Fibroblast of peridontal ligament (primary cell): ENCODE data around the gene MAVS.
A peak's percentile ranks its signal among the peaks of the same experiment; 100 is the strongest.
"Not testable (repeated sequence)": the region's sequence is repeated elsewhere in the genome, so short reads cannot be mapped to it uniquely, and the experiment has no call there.

Experiments used
- DNase-seq: peaks from one replicate; pipeline ENCODE4 v3.0.0-alpha.2; 2010; ENCODE audit errors: extremely low read depth

MAVS gene

GRCh38 chr20:3888622-3889488, 42.2 kb downstream of the MAVS start, which contains the start of gene PANK2:
PANK2 (plus strand) TSS chr20:3889387.
- DNase-seq: peak; percentile 99

GRCh38 chr20:3889489-3890397, 43.1 kb downstream of the MAVS start:
- DNase-seq: no peak

DNA sequence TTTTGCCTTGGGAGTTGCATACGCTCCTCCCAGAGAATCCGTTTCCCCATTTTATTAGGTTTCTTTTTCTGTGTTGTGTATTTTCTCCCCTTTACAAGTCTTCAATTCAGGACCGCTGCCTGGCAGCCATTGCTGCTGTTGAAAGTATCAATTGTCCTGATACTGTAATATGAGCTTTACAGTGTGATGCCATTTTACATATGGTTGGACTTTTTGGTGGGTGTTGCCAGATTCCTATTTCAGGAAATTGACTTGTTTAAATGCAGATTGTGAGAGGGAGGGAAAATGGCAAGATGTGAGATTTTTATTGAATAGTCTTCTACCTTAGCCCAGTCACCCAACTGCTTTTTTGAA, 43.7 kb downstream of the MAVS start:
- DNase-seq: peak; percentile 70

- DNase-seq: no peak
Measured at GRCh38 chr20:3890999-3891929, 44.6 kb downstream of the MAVS start.

GRCh38 chr20:3894796-3895195, 48.2 kb downstream of the MAVS start:
- DNase-seq: no peak

DNA sequence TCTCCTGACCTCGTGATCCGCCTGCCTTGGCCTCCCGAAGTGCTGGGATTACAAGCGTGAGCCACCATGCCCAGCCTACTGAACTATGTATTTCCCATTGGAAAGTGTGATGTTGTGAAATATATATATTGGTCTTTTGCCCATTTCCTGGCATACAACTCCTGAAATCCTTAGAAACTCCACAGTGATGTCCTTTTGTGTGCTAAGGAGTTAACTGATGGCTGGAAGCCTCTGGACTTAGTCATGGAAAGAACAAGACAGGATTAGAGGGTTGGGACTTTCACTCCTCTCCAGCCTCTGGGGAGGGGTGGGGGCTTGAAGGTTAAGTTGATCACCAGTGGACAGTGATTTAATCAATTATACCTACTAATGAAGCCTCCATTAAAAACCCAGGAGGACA, 49.7 kb downstream of the MAVS start:
- DNase-seq: peak; percentile 64

- no peak for DNase-seq
Measured at GRCh38 chr20:3896853-3897583, 50.4 kb downstream of the MAVS start.

- not testable (repeated sequence) for DNase-seq
Measured at GRCh38 chr20:3898181-3898580, 51.5 kb downstream of the MAVS start.

DNA sequence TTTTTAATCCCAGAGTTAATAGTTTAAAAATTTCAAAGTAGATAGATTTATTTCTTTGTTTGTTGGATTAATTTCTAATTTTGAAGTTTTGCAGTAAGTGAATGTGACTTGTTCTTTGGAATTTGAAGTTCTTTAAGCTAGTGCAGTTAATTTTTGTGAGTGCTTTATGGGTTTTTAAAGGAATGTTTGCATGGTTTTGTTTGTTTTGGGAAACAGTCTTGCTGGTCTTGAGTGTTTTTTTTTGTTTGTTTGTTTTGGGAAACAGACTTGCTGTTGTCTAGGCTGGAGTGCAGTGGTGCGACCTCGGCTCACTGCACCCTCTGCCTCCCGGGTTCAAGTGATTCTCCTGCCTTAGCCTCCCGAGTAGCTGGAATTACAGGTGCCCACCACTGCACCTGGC, 52.0 kb downstream of the MAVS start:
- no peak for DNase-seq

DNA sequence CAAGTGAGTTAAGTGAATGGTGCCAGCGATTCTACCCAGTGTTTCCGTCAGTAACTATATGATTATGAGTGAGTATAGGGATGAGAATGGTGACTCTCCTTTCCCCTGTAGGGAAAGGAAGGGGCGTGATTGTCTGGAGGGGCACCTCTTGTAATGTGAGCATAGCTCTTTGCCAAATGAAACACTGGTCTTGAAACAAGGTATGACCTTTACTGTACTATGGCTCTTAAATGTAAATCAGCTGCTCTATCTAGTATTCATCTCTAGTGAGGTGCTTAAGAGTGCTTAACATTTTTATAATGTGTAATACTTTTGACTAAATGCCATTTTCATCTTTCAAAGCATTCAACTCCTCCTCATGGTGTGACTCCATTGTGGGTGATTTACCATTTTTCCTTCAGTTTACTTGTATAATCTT, 53.6 kb downstream of the MAVS start:
- DNase-seq: no peak

GRCh38 chr20:3901028-3901705, 54.5 kb downstream of the MAVS start:
- DNase-seq: peak; percentile 65

- DNase-seq: no peak
Measured at GRCh38 chr20:3901706-3902440, 55.2 kb downstream of the MAVS start.

DNA sequence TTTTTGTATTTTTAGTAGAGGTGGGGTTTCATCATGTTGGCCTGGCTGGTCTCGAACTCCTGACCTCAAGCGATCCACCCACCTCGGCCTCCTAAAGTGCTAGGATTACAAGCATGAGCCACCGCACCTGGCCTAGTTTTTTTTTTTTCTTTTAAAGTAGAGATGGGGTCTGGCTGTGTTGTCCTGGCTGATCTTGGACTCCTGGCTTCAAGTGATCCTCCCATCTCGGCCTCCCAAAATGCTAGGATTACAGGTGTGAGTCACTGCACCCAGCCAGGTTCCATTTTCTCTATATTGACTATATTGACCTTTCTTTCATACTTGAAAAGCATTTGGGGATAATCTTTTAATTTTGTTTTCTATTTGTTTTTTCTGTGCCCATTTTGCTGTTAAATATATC, 55.8 kb downstream of the MAVS start:
- no peak for DNase-seq

DNA sequence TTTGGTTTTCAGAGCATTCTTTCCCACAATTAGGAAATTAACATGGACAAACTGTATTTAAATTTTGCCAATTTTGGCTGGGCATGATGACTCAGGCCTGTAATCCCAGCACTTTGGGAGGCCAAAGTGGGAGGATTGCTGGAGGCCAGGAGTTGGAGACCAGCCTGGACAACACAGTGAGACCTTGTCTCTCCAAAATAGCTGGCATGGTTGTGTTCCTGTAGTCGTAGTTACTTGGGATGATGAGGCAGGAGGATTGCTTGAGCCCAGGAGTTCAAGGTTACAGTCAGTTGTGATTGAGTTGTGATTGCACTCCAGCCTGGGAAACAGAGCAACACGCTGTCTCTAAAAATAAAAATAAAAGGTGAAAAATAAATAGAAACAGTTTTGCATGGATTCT, 57.6 kb downstream of the MAVS start:
- no peak for DNase-seq

GRCh38 chr20:3904857-3905256, 58.2 kb downstream of the MAVS start:
- DNase-seq: no peak

GRCh38 chr20:3906744-3907721, 60.4 kb downstream of the MAVS start:
- DNase-seq: not testable (repeated sequence)

GRCh38 chr20:3908667-3909066, 62.0 kb downstream of the MAVS start:
- no peak for DNase-seq

DNA sequence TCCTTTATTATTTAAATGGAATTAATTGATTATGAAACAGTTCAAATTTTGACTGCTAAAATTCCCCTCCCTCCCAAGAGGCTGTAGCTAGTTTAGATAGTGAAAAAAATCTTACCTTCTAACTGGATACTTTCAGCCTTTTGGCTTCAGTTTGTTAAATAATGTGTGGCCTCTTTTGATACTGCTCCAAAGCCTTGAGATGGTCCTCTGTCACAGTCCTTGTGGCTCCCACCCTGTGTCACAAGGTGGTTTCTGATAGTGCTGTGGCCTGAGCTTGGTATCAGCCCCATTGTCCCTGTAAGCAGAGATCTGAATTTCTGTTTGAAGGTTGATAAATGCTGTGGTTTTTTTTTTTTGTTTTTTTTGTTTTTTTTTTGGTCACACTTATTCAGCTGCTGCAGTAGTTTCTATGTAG, 63.3 kb downstream of the MAVS start:
- DNase-seq: no peak
